GM18873 (cell line): Measurements from ENCODE around the gene ELOVL7.
"Not testable (repeated sequence)": the region's sequence is repeated elsewhere in the genome, so short reads cannot be mapped to it uniquely, and the experiment has no call there.

Experiments
- ATAC-seq: cut with Tn5 transposase; IDR thresholded peaks from one replicate; pipeline ENCODE4 v1.9.1; 2021; ENCODE audit warnings: mild to moderate bottlenecking, moderate library complexity, moderate number of reproducible peaks; ENCODE audit not compliant: unreplicated experiment, low FRiP score

Gene ELOVL7

DNA sequence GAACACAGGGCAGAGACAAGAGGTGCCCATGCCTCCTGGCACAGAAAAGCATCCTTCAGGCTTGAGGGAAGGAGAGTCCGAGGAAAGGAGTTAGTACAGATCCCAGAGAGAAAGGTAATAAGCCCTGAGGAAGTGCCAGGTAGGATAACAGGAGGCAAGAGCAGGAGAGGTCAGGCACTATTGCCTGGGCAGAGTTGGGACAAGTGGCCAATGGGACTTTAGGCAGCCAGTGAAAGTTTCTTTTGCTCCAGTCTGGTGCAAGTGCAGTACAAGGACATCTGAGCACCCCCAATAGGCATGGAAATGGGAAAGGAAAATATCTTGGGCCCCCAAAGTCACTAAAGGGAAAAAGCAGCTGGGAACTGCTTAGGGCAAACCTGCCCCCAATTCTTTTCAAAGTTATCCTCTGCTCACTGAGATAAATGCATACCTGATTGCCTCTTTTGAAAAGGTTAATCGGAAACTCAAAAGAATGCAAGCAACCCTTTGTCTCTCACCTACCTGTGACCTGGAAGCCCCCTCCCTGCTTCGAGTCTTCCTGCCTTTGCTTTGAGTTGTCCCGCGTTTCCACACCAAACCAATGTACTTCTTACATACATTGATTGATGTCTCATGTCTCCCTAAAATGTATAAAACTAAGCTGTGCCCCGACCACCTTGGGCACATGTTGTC lies 46.5 kb downstream of the ELOVL7 start:
- ATAC-seq = no peak

DNA sequence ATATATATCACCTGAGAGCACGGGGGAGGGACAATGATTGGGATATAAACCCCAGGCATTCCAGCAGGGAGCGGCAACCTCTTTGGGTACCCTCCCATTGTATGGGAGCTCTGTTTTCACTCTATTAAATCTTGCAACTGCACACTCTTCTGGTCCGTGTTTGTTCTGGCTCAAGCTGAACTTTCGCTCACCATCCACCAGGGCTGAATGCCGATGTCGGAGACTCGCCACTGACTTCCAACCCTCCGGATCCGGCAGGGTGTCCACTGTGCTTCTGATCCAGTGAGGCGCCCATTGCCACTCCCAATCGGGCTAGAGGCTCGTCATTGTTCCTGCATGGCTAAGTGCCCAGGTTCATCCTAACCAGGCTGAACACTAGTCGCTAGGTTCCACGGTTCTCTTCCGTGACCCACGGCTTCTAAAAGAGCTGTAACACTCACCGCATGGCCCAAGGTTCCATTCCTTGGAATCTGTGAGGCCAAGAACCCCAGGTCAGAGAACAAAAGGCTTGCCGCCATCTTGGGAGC lies 48.6 kb downstream of the ELOVL7 start:
- not testable (repeated sequence) for ATAC-seq

DNA sequence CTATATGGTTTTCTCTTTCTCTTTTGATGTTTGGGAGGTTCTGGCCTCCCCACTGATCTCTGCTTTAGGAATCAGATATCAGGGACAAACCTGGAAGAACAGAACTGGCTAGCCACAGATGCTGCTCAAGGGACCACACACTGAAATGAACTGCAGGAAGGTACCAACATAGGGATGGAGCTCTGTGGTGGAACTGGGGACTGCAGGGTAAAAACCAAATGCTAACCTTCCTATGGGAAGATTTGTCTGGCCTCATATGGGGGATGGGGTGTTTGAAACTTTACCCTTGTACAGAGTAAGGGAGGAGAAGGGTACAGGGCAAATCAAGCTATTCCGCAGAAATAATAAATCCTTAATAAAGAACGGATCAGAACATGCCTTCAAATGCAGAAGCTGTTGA lies 49.4 kb downstream of the ELOVL7 start:
- no peak for ATAC-seq

DNA sequence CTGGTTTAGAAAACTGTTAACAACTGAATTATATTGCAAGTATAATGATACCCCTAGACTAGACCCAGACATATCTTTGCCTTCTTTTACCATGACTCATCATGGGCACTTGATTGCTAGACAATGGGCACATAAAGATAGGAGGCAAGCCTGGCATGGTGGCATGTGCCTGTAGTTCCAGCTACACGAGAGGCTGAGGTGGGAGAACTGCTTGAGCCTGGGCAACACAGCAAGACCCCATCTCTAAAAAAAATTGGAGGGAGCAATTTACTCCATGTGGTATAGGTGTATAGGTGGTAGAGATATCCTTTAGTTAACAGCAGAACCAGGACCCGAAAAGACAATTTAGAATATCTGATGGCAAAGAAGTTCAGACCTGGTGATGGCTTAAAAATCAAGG lies 51.6 kb downstream of the ELOVL7 start:
- ATAC-seq = no peak

DNA sequence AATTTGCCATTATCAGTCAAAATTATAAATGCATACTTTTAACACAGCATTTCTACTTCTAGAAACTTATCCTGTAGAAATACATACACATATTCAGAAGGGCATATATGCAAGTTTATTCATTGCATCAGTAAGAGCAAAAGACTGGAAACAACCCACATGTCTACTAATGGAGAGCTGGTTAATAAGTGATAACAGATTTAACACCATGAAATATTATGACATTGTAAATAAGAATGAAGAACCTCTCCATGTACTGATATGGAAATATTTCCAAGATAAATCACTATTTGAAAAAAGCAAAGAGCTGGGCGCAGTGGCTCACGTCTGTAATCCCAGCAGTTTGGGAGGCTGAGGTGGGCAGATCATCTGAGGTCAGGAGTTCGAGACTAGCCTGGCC lies 54.5 kb downstream of the ELOVL7 start:
- ATAC-seq = no peak

DNA sequence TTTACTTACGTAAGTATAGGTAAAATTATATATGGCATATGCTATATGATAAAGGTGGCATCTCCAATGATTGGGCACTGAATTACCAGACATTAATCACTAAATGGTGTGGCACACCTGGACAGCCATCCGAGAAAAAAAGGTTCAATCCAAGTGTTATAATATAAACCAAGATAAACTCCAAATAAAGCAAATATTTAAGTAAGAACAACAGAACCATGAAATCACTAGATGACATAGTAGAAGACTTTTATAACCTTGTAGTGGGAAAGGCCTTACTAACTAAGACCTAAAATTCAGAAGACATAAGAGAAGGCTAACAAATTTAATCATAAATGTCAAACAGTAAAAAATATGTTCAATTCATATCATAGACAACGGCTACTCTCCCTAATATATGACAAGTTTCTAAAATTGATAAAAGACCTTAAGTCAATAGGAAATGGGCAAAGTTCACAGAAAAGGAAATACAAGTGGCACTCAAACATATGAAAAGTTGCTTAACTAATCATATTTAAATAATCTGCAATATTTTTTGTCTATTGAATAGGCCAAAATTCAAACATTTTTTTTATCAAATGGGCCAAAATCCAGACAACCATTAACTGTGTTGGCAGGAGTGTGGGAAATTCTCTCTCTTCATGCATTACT lies 55.1 kb downstream of the ELOVL7 start:
- ATAC-seq = no peak

DNA sequence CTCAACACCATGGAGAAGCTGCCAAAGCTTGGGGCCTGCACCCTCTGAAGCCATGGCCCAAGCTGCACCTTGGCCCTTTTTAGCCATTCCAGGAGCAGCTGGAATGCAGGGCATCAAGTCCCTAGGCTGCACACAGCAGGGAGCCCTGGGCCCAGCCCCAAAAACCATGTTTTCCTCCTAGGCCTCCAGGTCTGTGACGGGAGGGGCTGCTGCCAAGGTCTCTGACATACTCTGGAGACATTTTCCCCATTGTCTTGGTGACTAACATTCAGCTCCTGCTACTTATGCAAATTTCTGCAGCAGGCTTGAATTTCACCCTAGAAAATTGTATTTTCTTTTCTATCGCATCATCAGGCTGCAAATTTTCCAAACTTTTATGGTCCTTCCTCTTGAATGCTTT lies 64.6 kb downstream of the ELOVL7 start:
- no peak for ATAC-seq

DNA sequence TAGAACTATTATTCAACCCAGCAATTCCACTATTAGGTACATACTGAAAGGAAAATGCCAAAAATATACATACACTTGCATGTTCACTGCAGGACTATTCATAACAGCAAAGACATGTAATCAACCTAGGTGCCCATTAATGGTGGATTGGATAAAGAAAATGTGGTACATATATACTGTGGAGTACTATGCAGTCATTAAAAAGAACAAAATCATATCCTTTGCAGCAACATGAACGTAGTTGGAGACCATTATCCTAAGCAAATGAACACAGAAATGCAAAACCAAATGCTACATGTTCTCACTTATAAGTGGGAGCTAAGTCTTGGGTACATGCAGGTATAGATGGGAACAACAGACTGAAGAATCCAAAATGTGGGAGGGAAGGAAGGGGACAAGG lies 67.7 kb downstream of the ELOVL7 start:
- ATAC-seq = no peak

DNA sequence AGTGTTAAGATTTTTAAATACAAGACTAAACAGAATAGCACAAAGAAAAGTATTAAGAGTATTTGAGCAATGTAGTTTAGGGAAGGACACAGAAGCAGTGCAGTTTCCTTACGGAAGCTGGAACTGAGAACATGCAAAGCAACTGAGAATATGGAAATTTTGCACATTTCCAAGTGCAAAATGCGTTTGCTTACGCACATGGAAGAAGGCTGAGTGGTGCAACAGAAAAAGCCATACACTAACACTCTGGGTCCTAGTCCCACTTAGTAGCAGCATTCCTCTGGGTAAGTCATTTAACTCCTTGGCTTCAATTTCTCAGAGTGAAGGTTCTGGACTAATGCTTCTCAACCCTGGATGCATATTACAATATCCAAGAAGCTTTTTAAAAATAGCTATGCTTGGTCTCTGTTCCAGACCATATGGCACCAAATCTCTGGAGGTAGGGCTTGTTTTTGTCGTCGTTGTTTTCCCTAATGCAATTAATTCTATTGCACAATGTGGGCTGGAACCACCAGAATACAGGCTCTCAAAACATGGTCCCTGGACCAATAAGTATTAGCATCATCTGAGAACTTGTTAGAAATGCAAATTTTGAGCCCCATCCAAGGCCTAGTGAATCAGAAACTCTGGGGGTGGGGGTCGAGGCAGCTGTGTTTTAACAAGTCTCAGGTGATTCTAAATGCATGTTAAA lies 78.9 kb downstream of the ELOVL7 start:
- ATAC-seq = no peak

DNA sequence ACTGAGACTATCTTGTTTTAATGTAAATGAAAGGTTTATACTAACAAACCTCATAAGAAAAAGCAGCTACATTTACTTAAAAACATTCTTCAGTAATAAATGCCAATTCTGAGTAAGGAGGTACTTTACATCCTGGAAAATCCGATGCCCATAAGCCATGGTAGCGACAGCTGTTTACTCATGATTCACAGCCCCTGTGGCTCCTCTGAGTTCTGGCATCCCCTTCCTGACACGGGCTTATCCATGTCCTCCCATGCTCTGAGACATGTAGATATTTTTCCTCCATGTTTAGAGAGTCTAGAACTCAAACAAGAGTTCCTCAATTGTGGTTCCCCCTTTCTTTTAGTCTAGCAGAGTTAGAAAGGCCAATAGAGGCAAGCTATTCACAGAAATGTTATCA lies 81.0 kb downstream of the ELOVL7 start:
- ATAC-seq = no peak

DNA sequence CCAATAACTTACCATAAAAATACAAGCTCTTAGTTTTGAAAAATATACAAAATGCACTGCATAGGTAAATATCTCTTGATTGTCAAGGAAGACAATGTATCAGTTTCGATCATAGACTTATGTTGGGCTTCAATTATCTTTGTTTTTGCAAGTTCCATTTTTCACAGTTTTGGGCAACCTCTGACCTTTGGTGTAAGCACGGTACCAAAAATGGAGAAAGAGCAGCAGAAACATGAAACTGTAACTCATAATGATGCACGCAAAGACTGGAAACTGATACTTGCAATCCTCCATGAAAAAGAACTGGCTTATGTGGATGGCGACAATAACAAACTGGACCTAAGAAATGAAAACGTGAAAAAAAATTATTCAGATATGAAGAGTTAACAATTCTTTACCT lies 89.6 kb downstream of the ELOVL7 start:
- no peak for ATAC-seq

DNA sequence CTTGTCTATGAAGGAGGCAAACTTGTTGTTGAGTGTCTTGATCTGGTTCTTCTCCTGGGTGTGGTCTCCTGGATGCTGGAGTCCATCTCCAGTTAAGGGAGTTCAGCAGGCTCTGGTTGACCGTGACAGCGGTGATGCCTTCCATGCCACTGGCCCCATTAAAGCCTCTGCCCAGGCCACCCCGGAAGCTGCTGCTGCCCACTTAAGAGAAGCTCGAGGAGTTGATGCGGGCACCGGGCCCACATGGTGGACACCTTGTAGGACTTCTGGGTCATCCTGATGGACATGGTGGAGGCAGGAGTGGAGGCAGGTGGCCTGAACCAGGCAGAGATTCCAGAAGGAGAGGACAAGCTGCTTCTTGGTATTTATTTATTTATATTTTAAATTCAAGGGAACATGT lies 99.4 kb downstream of the ELOVL7 start:
- no peak for ATAC-seq

DNA sequence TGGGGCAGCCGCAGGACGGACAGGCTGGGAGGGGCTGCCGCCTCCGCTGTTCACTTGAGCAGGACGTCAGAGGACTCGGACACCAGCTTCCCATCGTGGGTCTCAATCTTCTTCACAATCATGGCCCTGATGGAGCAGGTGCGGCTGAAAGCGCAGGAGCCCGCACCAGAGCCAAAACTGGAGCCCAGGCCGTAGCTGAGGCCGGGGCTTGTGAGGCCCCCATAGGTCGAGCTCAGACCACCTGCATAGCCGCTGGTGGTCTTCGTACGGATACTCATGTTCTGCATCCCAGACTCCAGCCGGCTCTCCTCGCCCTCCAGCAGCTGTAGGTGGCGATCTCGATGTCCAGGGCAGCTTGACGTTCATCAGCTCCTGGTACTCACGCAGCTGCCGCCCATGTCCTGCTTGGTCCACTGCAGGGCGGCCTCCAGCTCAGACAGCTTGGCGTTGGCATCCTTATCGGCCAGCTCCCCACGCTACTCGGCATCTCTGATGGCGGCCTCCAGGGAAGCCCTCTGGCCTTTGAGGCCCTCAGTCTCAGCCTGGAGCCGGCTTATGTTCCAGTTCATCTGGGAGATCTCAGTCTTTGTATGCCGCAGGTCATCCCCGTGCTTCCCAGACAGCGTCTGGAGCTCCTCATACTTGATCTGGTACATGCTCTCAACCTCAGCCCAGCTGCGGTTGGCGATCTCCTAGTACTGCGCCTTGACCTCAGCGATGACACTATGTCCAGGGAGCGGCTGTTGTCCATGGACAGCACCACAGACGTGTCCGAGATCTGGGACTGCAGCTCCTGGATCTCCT lies 100.4 kb downstream of the ELOVL7 start:
- ATAC-seq = no peak

DNA sequence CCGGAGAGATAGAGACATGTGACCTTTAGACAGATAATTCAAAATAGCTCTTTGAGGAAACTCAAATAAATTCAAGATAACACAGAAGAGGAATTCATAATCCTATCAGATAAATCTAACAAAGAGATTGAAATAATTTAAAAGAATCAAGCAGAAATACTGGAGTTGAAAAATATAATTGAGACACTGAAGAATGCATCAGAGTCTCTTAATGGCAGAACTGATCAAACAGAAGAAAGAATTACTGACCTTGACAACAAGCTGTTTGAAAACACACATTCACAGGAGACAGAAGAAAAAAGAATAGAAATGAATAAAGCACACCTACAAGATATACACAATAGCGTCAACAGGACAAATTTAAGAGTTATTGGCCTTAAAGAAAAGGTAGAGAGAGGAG lies 103.7 kb downstream of the ELOVL7 start:
- ATAC-seq = no peak

DNA sequence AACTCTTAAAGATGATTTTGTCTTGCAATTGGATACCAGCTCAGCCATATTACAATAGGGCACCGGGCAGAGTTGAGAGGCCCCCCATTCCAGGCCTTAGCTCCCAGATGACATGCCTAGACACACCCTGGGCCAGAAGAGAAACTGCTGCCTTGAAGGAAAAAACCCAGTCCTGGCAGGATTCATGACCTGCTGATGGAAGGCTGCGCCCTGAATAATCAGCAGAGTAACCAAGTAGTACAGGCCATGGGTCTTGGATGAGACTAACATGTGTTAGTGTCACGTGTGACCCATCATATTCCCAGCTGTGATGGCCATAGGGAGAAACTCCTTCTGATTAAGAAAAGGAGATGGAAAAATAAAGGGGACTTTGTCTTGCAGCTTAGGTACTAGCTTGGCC lies 105.1 kb downstream of the ELOVL7 start:
- ATAC-seq = no peak

DNA sequence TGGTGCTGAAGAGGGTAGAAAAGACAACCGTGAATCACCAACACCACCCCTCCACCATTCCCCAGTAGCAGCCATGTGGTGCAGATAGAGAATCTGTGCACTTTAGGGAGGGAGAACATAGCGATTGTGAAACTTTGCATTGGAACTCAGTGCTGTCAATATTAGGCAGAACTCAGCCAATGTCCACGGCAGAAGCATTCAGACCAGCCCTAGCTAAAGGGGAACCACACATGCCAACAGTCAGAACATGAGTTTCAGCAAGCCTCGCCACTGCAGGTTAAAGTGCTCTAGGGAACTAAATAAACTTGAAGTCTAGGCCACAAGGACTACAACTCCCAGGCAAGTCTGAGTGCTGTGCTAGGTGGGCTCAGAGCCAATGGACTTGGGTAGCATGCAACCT lies 105.6 kb downstream of the ELOVL7 start:
- ATAC-seq = no peak

DNA sequence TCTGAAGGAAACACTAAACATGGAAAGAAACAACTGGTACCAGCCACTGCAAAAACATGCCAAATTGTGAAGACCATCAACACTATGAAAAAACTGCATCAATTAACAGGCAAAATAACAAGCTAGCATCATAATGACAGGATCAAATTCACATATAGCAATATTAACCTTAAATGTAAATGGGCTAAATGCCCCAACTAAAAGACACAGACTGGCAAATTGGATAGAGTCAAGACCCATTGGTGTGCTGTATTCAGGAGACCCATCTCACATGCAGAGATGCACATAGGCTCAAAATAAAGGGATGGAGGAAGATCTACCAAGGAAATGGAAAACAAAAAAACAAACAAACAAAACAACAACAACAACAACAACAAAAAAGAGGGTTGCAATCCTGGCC lies 113.2 kb downstream of the ELOVL7 start:
- not testable (repeated sequence) for ATAC-seq

DNA sequence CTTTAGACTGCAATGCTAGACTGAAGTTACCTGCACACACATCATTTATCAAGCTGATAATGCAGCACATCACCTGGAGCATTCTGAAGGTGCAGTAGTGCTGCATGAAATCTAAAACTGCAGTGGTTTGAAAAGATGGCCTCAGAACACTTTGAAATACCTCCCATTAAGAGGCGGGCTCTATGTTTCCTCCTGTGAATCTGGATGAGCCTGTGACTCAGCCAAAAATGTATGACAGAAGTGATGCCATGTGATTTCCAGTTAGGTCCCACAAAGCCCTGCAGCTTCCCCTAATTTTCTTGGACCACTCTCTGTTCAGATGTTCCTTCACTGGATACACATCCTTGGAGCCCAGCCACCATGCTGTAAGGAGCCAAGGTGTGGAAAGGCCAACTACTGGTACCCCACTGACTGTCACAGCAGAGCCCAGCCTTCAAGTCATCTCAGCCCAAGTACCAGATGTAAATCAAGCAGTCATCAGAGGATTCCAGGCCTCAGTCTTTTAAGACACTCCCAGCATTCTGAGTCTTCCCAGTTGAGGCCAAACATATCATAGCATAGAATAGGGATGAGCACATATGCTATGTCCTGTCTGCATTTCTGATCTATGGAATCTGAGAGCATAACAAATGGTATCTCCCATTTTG lies 116.9 kb downstream of the ELOVL7 start:
- ATAC-seq = no peak

DNA sequence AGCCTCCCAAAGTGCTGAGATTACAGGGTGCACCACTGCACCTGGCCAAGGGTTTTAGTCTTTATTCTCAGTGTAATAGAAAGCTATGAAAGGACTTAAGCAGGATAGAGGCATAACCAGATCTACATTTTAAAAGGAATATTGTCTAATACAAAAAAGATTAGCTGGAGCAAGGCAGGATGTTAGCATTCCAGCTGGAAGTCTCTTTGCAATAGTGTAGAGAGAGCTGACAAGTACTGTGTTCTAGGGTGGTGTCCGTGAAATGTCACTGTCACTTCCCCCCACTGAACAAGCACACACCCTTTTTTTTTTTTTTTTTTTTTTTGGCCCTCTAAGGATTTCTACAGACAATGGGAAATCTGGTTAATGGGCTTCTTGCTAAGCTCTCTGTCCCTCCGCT lies 119.9 kb downstream of the ELOVL7 start:
- ATAC-seq = no peak

DNA sequence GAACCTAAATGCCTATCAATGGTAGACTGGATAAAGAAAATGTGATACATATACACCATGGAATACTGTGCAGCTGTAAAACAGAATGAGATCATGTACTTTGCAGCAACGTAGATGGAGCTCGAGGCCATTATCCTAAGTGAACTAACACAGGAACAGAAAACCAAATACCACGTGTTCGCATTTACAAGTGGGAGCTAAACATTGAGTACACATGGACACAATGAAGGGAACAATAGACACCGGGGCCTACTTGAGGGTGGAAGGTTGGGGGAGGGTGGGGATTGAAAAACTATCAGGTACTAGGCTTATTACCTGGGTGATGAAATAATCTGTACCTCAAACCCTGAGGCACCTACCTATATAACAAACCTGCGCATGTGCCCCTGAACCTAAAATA lies 121.7 kb downstream of the ELOVL7 start:
- ATAC-seq = no peak
